GM23338 (cell line): ENCODE data around the gene LASP1NB.

Experiments used
- ATAC-seq: fragments of 200-7000 bp; cut with Tn5 transposase; 3 replicates; pipeline ENCODE4 v1.9.1; 2020
- DNase-seq: peaks from one replicate; pipeline ENCODE4 v3.0.0-alpha.2; 2015; ENCODE audit warnings: low spot score
- H2AFZ ChIP-seq: fragments of 200-600 bp; sonication (generic); 2 replicates; pipeline ENCODE4 v1.8.0; 2016; ENCODE audit warnings: antibody characterized with exemption, mild to moderate bottlenecking, moderate library complexity
- H3F3A ChIP-seq: fragments of 200-600 bp; sonication (generic); replicated peaks from 2 replicates; pipeline ENCODE4 v1.8.0; 2017; ENCODE audit warnings: antibody characterized with exemption, mixed run types, low read depth
- H3K27ac ChIP-seq: fragments of 200-600 bp; sonication (generic); 2 replicates; pipeline ENCODE4 v1.6.1; 2016; ENCODE audit warnings: low read depth
- H3K27me3 ChIP-seq: fragments of 200-600 bp; sonication (generic); 2 replicates; pipeline ENCODE4 v1.8.0; 2016; ENCODE audit warnings: mild to moderate bottlenecking, mixed run types, moderate library complexity; ENCODE audit not compliant: insufficient read depth
- H3K36me3 ChIP-seq: fragments of 200-600 bp; sonication (generic); 2 replicates; pipeline ENCODE4 v1.8.0; 2016; ENCODE audit warnings: mild to moderate bottlenecking; ENCODE audit not compliant: insufficient read depth
- H3K4me1 ChIP-seq: fragments of 200-600 bp; sonication (generic); 2 replicates; pipeline ENCODE4 v1.8.0; 2016; ENCODE audit warnings: mild to moderate bottlenecking, moderate library complexity; ENCODE audit not compliant: insufficient read depth
- H3K4me2 ChIP-seq: fragments of 200-600 bp; sonication (generic); 2 replicates; pipeline ENCODE4 v1.7.1; 2017; ENCODE audit warnings: mixed run types
- H3K4me3 ChIP-seq: fragments of 200-600 bp; sonication (generic); 2 replicates; pipeline ENCODE4 v1.6.1; 2016; ENCODE audit warnings: mixed run types
- H3K79me2 ChIP-seq: fragments of 200-600 bp; sonication (generic); replicated peaks from 2 replicates; pipeline ENCODE4 v1.8.0; 2017; ENCODE audit warnings: mild to moderate bottlenecking; ENCODE audit not compliant: insufficient read depth
- H3K9me2 ChIP-seq: fragments of 200-600 bp; sonication (generic); 2 replicates; pipeline ENCODE4 v1.8.0; 2017; ENCODE audit not compliant: insufficient read depth
- H4K20me1 ChIP-seq: fragments of 200-600 bp; sonication (generic); replicated peaks from 2 replicates; pipeline ENCODE4 v1.8.0; 2017; ENCODE audit warnings: mild to moderate bottlenecking; ENCODE audit not compliant: insufficient read depth
- H3K27ac Mint-ChIP-seq: 2 replicates; pipeline ENCODE4 v1.8.0; 2020; ENCODE audit warnings: inconsistent platforms, mild to moderate bottlenecking, moderate library complexity, mixed read lengths
- H3K27me3 Mint-ChIP-seq: 3 replicates; pipeline ENCODE4 v1.8.0; 2022; ENCODE audit warnings: low read depth, mild to moderate bottlenecking, moderate library complexity, mixed read lengths, inconsistent platforms; ENCODE audit not compliant: insufficient read depth, poor library complexity
- H3K36me3 Mint-ChIP-seq: 3 replicates; pipeline ENCODE4 v1.8.0; 2021; ENCODE audit warnings: low read depth, mild to moderate bottlenecking, inconsistent platforms, moderate library complexity, mixed read lengths
- H3K4me1 Mint-ChIP-seq: 3 replicates; pipeline ENCODE4 v1.8.0; 2020; ENCODE audit warnings: mild to moderate bottlenecking, inconsistent platforms, mixed read lengths
- H3K4me3 Mint-ChIP-seq: 3 replicates; pipeline ENCODE4 v1.8.0; 2021; ENCODE audit warnings: moderate library complexity, mild to moderate bottlenecking, inconsistent platforms, mixed read lengths
- H3K9me3 Mint-ChIP-seq: 3 replicates; pipeline ENCODE4 v1.8.0; 2020; ENCODE audit warnings: moderate library complexity, mild to moderate bottlenecking, inconsistent platforms, mixed read lengths
- CREB1 ChIP-seq: fragments of 250-450 bp; sonication (Bioruptor Pico); IDR thresholded peaks from 2 replicates; pipeline ENCODE4 v1.5.0; 2020; ENCODE audit warnings: low read depth, mild to moderate bottlenecking, moderate library complexity
- POLR2AphosphoS5 ChIP-seq: IDR thresholded peaks from 2 replicates; pipeline ENCODE4 v1.6.1; 2016; ENCODE audit warnings: antibody characterized with exemption, low read depth
- ZNF114 ChIP-seq: fragments of 250-450 bp; sonication (Bioruptor Pico); IDR thresholded peaks from 2 replicates; pipeline ENCODE4 v1.5.0; 2020; ENCODE audit warnings: mild to moderate bottlenecking, moderate library complexity
- ZNF462 ChIP-seq: fragments of 250-450 bp; sonication (Bioruptor Pico); IDR thresholded peaks from 2 replicates; pipeline ENCODE4 v1.5.0; 2020; ENCODE audit warnings: mild to moderate bottlenecking, moderate library complexity
- TF ChIP-seq, protein P1 (sequence below): IDR thresholded peaks from one replicate; pipeline ENCODE4 v1.6.1; 2018; ENCODE audit warnings: antibody characterized with exemption; ENCODE audit not compliant: unreplicated experiment

LASP1NB gene

GRCh38 chr17:38897176-38897575, 28.2 kb upstream of the LASP1NB start (continued):
- TF ChIP-seq ZNF462 = no peak

DNA sequence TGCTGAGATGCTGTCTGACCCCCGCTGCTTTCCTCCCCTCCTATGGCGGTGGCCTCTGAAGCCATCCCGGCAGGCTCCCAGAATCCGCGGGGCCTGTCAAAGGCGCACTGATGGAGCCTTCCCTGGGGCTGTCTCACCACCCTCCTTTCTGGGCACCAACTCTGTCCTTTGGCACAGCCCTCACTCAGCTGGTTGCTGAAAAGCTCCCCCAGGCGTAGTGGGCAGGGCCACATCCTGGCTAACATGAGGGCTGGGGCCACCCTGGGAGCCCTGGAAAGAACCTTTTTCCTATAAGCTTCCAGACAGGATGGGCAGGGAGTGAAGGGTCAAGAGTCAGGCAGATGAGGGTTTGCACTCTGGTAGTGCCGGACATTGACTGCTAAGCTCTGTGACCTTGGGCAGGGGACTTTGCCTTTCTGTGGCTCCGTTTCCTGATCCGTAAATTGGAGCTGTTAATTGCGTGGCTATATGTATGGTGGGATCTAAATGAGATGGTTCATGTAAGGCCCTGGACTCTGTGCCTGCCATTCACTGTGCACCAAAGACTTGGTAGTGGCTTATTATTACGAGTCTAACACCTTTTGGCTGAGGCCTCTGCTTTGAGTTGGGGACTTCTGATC, 27.6 kb upstream of the LASP1NB start:
- H3K27me3 Mint-ChIP-seq = peaks cover 4% of the 10 kb centered on the region
- H3K9me3 Mint-ChIP-seq = no peaks in the 10 kb centered on the region
- Histone ChIP-seq H3K9me2 (no peaks in the 10 kb centered on the region), H4K20me1 (no peaks in the 10 kb centered on the region; the same call in 1 of the 2 replicates), H3F3A (0 out of 2 replicates have a peak, but pooled peaks cover 14% of the 10 kb centered on the region), H3K79me2 (peaks cover 6% of the 10 kb centered on the region; the same call in 1 of the 2 replicates), H3K27ac (0 out of 2 replicates have a peak overlapping the region, but pooled peaks have one; percentile 19), H3K36me3 (no peaks in the 10 kb centered on the region), H2AFZ (no peak overlapping the region), H3K27me3 (no peaks in the 10 kb centered on the region), H3K4me3 (no peak overlapping the region), H3K4me2 (no peak overlapping the region), H3K4me1 (peaks cover 35% of the 10 kb centered on the region)
- ATAC-seq (no peak), DNase-seq (no peak)
- peaks cover 40% of the 10 kb centered on the region for H3K4me1 Mint-ChIP-seq
- H3K36me3 Mint-ChIP-seq = peaks cover 36% of the 10 kb centered on the region
- 0 out of 2 replicates have a peak overlapping the region, but pooled peaks have one; percentile 77 for H3K27ac Mint-ChIP-seq
- no peak overlapping the region for H3K4me3 Mint-ChIP-seq
- TF ChIP-seq POLR2AphosphoS5 (no peak), CREB1 (CRISPR knock-in tag) (no peak), ZNF114 (CRISPR knock-in tag) (no peak), ZNF462 (no peak)
- TF ChIP-seq, protein P1, sequence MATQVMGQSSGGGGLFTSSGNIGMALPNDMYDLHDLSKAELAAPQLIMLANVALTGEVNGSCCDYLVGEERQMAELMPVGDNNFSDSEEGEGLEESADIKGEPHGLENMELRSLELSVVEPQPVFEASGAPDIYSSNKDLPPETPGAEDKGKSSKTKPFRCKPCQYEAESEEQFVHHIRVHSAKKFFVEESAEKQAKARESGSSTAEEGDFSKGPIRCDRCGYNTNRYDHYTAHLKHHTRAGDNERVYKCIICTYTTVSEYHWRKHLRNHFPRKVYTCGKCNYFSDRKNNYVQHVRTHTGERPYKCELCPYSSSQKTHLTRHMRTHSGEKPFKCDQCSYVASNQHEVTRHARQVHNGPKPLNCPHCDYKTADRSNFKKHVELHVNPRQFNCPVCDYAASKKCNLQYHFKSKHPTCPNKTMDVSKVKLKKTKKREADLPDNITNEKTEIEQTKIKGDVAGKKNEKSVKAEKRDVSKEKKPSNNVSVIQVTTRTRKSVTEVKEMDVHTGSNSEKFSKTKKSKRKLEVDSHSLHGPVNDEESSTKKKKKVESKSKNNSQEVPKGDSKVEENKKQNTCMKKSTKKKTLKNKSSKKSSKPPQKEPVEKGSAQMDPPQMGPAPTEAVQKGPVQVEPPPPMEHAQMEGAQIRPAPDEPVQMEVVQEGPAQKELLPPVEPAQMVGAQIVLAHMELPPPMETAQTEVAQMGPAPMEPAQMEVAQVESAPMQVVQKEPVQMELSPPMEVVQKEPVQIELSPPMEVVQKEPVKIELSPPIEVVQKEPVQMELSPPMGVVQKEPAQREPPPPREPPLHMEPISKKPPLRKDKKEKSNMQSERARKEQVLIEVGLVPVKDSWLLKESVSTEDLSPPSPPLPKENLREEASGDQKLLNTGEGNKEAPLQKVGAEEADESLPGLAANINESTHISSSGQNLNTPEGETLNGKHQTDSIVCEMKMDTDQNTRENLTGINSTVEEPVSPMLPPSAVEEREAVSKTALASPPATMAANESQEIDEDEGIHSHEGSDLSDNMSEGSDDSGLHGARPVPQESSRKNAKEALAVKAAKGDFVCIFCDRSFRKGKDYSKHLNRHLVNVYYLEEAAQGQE = no peak
